DMS114 treated with DMSO at 0.1 percent for 48 hours (cell line): ENCODE data around the gene NUP93.
"Not testable (repeated sequence)": the region's sequence is repeated elsewhere in the genome, so short reads cannot be mapped to it uniquely, and the experiment has no call there.

Experiments
- DNase-seq: peaks from one replicate; lab custom pipeline; 2025; ENCODE audit not compliant: unreplicated experiment; lab: John Stamatoyannopoulos, UW

The NUP93 gene

GRCh38 chr16:56774016-56774680, 44.2 kb downstream of the NUP93 start:
- no peak for DNase-seq

- DNase-seq = no peak
Measured at GRCh38 chr16:56775162-56775561, 45.2 kb downstream of the NUP93 start.

GRCh38 chr16:56776562-56776961, 46.6 kb downstream of the NUP93 start:
- DNase-seq = no peak

GRCh38 chr16:56777001-56777400, 47.1 kb downstream of the NUP93 start:
- DNase-seq = no peak

GRCh38 chr16:56777482-56777881, 47.6 kb downstream of the NUP93 start:
- DNase-seq = no peak

- no peak for DNase-seq
Measured at GRCh38 chr16:56779906-56780305, 50.0 kb downstream of the NUP93 start.

GRCh38 chr16:56780646-56781045, 50.7 kb downstream of the NUP93 start:
- no peak for DNase-seq

GRCh38 chr16:56781528-56781961, 51.6 kb downstream of the NUP93 start:
- DNase-seq = no peak

GRCh38 chr16:56783344-56783743, 53.4 kb downstream of the NUP93 start:
- DNase-seq = no peak

GRCh38 chr16:56785317-56785716, 55.4 kb downstream of the NUP93 start:
- no peak for DNase-seq

- no peak for DNase-seq
Measured at GRCh38 chr16:56787167-56787566, 57.2 kb downstream of the NUP93 start.

- DNase-seq = no peak
Measured at GRCh38 chr16:56788435-56788834, 58.5 kb downstream of the NUP93 start.

- peak; percentile 7 for DNase-seq
Measured at GRCh38 chr16:56789360-56789759, 59.4 kb downstream of the NUP93 start.

GRCh38 chr16:56792967-56793366, 63.0 kb downstream of the NUP93 start:
- no peak for DNase-seq

GRCh38 chr16:56793492-56793891, 63.6 kb downstream of the NUP93 start:
- DNase-seq = peak; percentile 9

- no peak for DNase-seq
Measured at GRCh38 chr16:56795011-56795410, 65.1 kb downstream of the NUP93 start.

GRCh38 chr16:56797038-56797437, 67.1 kb downstream of the NUP93 start:
- not testable (repeated sequence) for DNase-seq

GRCh38 chr16:56797861-56798260, 67.9 kb downstream of the NUP93 start:
- no peak for DNase-seq

GRCh38 chr16:56798955-56799354, 69.0 kb downstream of the NUP93 start:
- no peak for DNase-seq

GRCh38 chr16:56800355-56800754, 70.4 kb downstream of the NUP93 start:
- DNase-seq = no peak

GRCh38 chr16:56801762-56802161, 71.8 kb downstream of the NUP93 start:
- DNase-seq = no peak

GRCh38 chr16:56807011-56807675, 77.2 kb downstream of the NUP93 start:
- DNase-seq = no peak

GRCh38 chr16:56807676-56808067, 77.7 kb downstream of the NUP93 start:
- DNase-seq = not testable (repeated sequence)
